ENCODE data around the gene KRTAP5-11.

GRCh38 chr11:71543866-71544265, 38.8 kb downstream of the KRTAP5-11 start:
- TF ChIP-seq POLR2AphosphoS5 (IDR thresholded peaks at IDR 0.05; ENCODE audit: insufficient read depth, low read depth, low read length) (no peak), CTCF (IDR thresholded peaks at IDR 0.05; ENCODE audit: extremely low read depth in 1 of 2, insufficient read depth in 1 of 2, low read depth in 1 of 2, low read length in 2 of 2) (no peak)
- TF ChIP-seq, protein P1, sequence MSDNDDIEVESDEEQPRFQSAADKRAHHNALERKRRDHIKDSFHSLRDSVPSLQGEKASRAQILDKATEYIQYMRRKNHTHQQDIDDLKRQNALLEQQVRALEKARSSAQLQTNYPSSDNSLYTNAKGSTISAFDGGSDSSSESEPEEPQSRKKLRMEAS (IDR thresholded peaks at IDR 0.05; ENCODE audit: insufficient read depth, insufficient read length) = no peak
